Gastroesophageal sphincter (tissue), 4 donors: ENCODE results near the gene SRCIN1. TPM values are rescaled to one million over a fixed set of nuclear protein-coding genes. Genes with fewer than 3 reads are reported as not detected.

Source experiments
- ATAC-seq: fragments of 150-250 bp; one replicate; pipeline ENCODE4 v1.9.1; 2016; ENCODE audit warnings: mild to moderate bottlenecking, moderate library complexity
- H3K27ac ChIP-seq, 4 donors: fragments of 200-600 bp; sonication (generic) in 3 of 4; 1 replicate in 3 of 4; 2 replicates in 1 of 4; pipeline ENCODE4 v1.5.1; 2016 to 2019
- H3K27me3 ChIP-seq: fragments of 200-600 bp; sonication (generic); one replicate; pipeline ENCODE4 v1.5.1; 2019
- H3K36me3 ChIP-seq, 2 donors: fragments of 200-600 bp; sonication (generic); one replicate each; pipeline ENCODE4 v1.5.1; 2019; ENCODE audit warnings: control low read depth in 1 of 2
- H3K4me1 ChIP-seq, 3 donors: fragments of 200-600 bp; sonication (generic); 1 replicate in 2 of 3; 2 replicates in 1 of 3; pipeline ENCODE4 v1.5.1; 2016 to 2019; ENCODE audit warnings: control low read depth in 2 of 3
- H3K4me3 ChIP-seq, 2 donors: fragments of 200-600 bp; sonication (generic); one replicate each; pipeline ENCODE4 v1.5.1; 2019; ENCODE audit warnings: mild to moderate bottlenecking in 1 of 2, moderate library complexity in 1 of 2
- H3K9me3 ChIP-seq, 3 donors: fragments of 200-600 bp; sonication (generic); one replicate each; pipeline ENCODE4 v1.5.1; 2017 to 2019; ENCODE audit warnings: control low read depth in 2 of 3
- CTCF ChIP-seq, 4 experiments: fragments of 200-600 bp in 2 of 4; fragments of 450-650 bp in 2 of 4; sonication (generic) in 1 of 4; IDR thresholded peaks; one replicate each; pipeline ENCODE4 v1.5.1; 2017 to 2019; ENCODE audit warnings: antibody characterized with exemption in 4 of 4, mild to moderate bottlenecking in 2 of 4, moderate library complexity in 2 of 4
- EP300 ChIP-seq: sonication (generic); formaldehyde crosslinking; IDR thresholded peaks from one replicate; pipeline ENCODE4 v1.6.1; 2017; ENCODE audit warnings: antibody characterized with exemption, mild to moderate bottlenecking
- POLR2A ChIP-seq, 2 donors: fragments of 450-650 bp; IDR thresholded peaks; one replicate each; pipeline ENCODE4 v1.6.1; 2017; ENCODE audit warnings: antibody characterized with exemption in 2 of 2, mild to moderate bottlenecking in 2 of 2, moderate library complexity in 1 of 2
- POLR2AphosphoS5 ChIP-seq: sonication (generic); formaldehyde crosslinking; IDR thresholded peaks from one replicate; pipeline ENCODE4 v1.6.1; 2017; ENCODE audit warnings: antibody characterized with exemption
- WGBS, 2 donors: methylation state at CpG; one replicate each; pipeline ENCODE4 v1.1.5; 2018; ENCODE audit warnings: low coverage in 1 of 2; 5-methylcytosine and 5-hydroxymethylcytosine counted together
- total RNA-seq, 4 donors: library from RNA; depleted of rRNA; stranded (reverse); fragments of >200 nt; gene quantifications; one replicate each; pipeline ENCODE4 v1.1.0, GENCODE V29; 2016

The SRCIN1 gene
- total RNA-seq, 4 donors from 2014 or later, result 0.67 to 2.6 (median 1.5) TPM

GRCh38 chr17:38542286-38542685, 63.5 kb downstream of the SRCIN1 start:
- Histone ChIP-seq H3K4me1 (no peaks in the 10 kb centered on the region), H3K27ac (no peak overlapping the region), H3K4me3 (no peak overlapping the region), H3K27me3 (peaks cover 77% of the 10 kb centered on the region), H3K36me3 (no peaks in the 10 kb centered on the region), H3K9me3 (no peaks in the 10 kb centered on the region)
- no peak for ATAC-seq
- 100% methylated on average over 1 of the region's 8 CpGs for WGBS, 2 donors
- TF ChIP-seq POLR2A (IDR thresholded peaks at IDR 0.05) (no peak), CTCF (IDR thresholded peaks at IDR 0.05) (no peak), POLR2AphosphoS5 (no peak), EP300 (no peak)

- WGBS, 2 donors, result 59 to 76% methylated on average over 10 to 11 of the region's 11 CpGs
- no peaks in the 10 kb centered on the region for H3K4me1 ChIP-seq
- no peak for ATAC-seq
- TF ChIP-seq POLR2A (IDR thresholded peaks at IDR 0.05), result no peak
- no peak for TF ChIP-seq CTCF (IDR thresholded peaks at IDR 0.05)
- no peak for TF ChIP-seq POLR2AphosphoS5
- TF ChIP-seq EP300, result no peak
- no peak overlapping the region for H3K4me3 ChIP-seq
- H3K9me3 ChIP-seq, result no peaks in the 10 kb centered on the region
- H3K27me3 ChIP-seq, result peaks cover 77% of the 10 kb centered on the region
- H3K36me3 ChIP-seq, result no peaks in the 10 kb centered on the region
- H3K27ac ChIP-seq, result no peak overlapping the region
Observed at GRCh38 chr17:38541281-38541680, 64.5 kb downstream of the SRCIN1 start.

GRCh38 chr17:38540514-38541045, 65.2 kb downstream of the SRCIN1 start:
- ATAC-seq, result no peak
- no peaks in the 10 kb centered on the region for H3K4me1 ChIP-seq
- H3K9me3 ChIP-seq, result no peaks in the 10 kb centered on the region
- TF ChIP-seq POLR2A (IDR thresholded peaks at IDR 0.05) (no peak), EP300 (no peak), CTCF (IDR thresholded peaks at IDR 0.05) (no peak), POLR2AphosphoS5 (no peak)
- whole genome bisulfite sequencing, 2 donors, result 71% methylated on average over 4 of the region's 11 CpGs; no CpG with 5 or more reads in 1 of the 2 donors
- peaks cover 77% of the 10 kb centered on the region for H3K27me3 ChIP-seq
- no peak overlapping the region for H3K27ac ChIP-seq
- H3K4me3 ChIP-seq, result no peak overlapping the region
- H3K36me3 ChIP-seq, result no peaks in the 10 kb centered on the region

GRCh38 chr17:38539386-38539785, 66.4 kb downstream of the SRCIN1 start:
- TF ChIP-seq POLR2A (IDR thresholded peaks at IDR 0.05), result no peak
- TF ChIP-seq CTCF (IDR thresholded peaks at IDR 0.05), result no peak
- TF ChIP-seq EP300, result no peak
- no peak for TF ChIP-seq POLR2AphosphoS5
- 74% methylated on average over 4 of the region's 8 CpGs; no CpG with 5 or more reads in 1 of the 2 donors for WGBS, 2 donors
- H3K36me3 ChIP-seq, result no peaks in the 10 kb centered on the region

GRCh38 chr17:38538906-38539305, 66.8 kb downstream of the SRCIN1 start:
- TF ChIP-seq EP300, result no peak
- no peak for TF ChIP-seq CTCF (IDR thresholded peaks at IDR 0.05)
- no peak for TF ChIP-seq POLR2AphosphoS5
- no peak for TF ChIP-seq POLR2A (IDR thresholded peaks at IDR 0.05)
- H3K27me3 ChIP-seq, result peaks cover 73% of the 10 kb centered on the region
- 92 to 100% methylated on average over 4 to 8 of the region's 9 CpGs for WGBS, 2 donors

More at GRCh38 chr17:38539386-38539785, 66.4 kb downstream of the SRCIN1 start:
- Histone ChIP-seq H3K27me3 (peaks cover 73% of the 10 kb centered on the region), H3K9me3 (no peaks in the 10 kb centered on the region), H3K4me1 (no peaks in the 10 kb centered on the region), H3K4me3 (no peak overlapping the region), H3K27ac (no peak overlapping the region)
- no peak for ATAC-seq

More at GRCh38 chr17:38538906-38539305, 66.8 kb downstream of the SRCIN1 start:
- no peak overlapping the region for H3K27ac ChIP-seq
- H3K9me3 ChIP-seq, result no peaks in the 10 kb centered on the region
- no peaks in the 10 kb centered on the region for H3K36me3 ChIP-seq
- H3K4me1 ChIP-seq, result no peaks in the 10 kb centered on the region
- no peak overlapping the region for H3K4me3 ChIP-seq
- ATAC-seq, result no peak
